Adipocyte (in vitro differentiated cells): ENCODE measurements around the gene CHGA.

Source experiments
- DNase-seq: peaks from one replicate; pipeline ENCODE4 v3.0.0-alpha.2; 2015; ENCODE audit warnings: low read depth
- H3K27me3 ChIP-seq: replicated peaks from 2 replicates; pipeline ENCODE4 v1.7.0; 2013; ENCODE audit warnings: mild to moderate bottlenecking, low read length, moderate library complexity; ENCODE audit not compliant: control insufficient read depth, insufficient read depth
- H3K36me3 ChIP-seq: 2 replicates; pipeline ENCODE4 v1.7.0; 2013; ENCODE audit warnings: low read length, mild to moderate bottlenecking, moderate library complexity; ENCODE audit not compliant: control insufficient read depth, insufficient read depth, severe bottlenecking
- H3K4me1 ChIP-seq: 2 replicates; pipeline ENCODE4 v1.7.0; 2013; ENCODE audit warnings: mild to moderate bottlenecking, low read length, moderate library complexity; ENCODE audit not compliant: control insufficient read depth, insufficient read depth
- H3K4me3 ChIP-seq: 2 replicates; pipeline ENCODE4 v1.7.0; 2013; ENCODE audit warnings: mild to moderate bottlenecking, low read length, moderate library complexity
- H3K9ac ChIP-seq: 2 replicates; pipeline ENCODE4 v1.7.0; 2013; ENCODE audit warnings: mild to moderate bottlenecking, low read length, moderate library complexity
- H3K9me3 ChIP-seq: 2 replicates; pipeline ENCODE4 v1.7.0; 2013; ENCODE audit warnings: mild to moderate bottlenecking, low read length, moderate library complexity; ENCODE audit not compliant: control insufficient read depth

The CHGA gene

GRCh38 chr14:92941531-92941930 lies 18.6 kb downstream of the CHGA start:
- Histone ChIP-seq H3K27me3 (no peaks in the 10 kb centered on the region), H3K36me3 (peaks cover 35% of the 10 kb centered on the region), H3K4me3 (no peak overlapping the region), H3K4me1 (no peaks in the 10 kb centered on the region), H3K9ac (no peak overlapping the region), H3K9me3 (no peaks in the 10 kb centered on the region)
- no peak for DNase-seq

- DNase-seq = no peak
- no peak overlapping the region for H3K4me3 ChIP-seq
These were observed 19.2 kb downstream of the CHGA start for GRCh38 chr14:92942136-92942535.

GRCh38 chr14:92942576-92942975 lies 19.6 kb downstream of the CHGA start:
- H3K36me3 ChIP-seq = peaks cover 35% of the 10 kb centered on the region
- no peak overlapping the region for H3K4me3 ChIP-seq
- H3K4me1 ChIP-seq = no peaks in the 10 kb centered on the region
- no peak for DNase-seq
- no peaks in the 10 kb centered on the region for H3K9me3 ChIP-seq
- H3K9ac ChIP-seq = no peak overlapping the region
- no peaks in the 10 kb centered on the region for H3K27me3 ChIP-seq

More at GRCh38 chr14:92942136-92942535, 19.2 kb downstream of the CHGA start:
- H3K4me1 ChIP-seq = no peaks in the 10 kb centered on the region
- H3K9me3 ChIP-seq = no peaks in the 10 kb centered on the region
- H3K27me3 ChIP-seq = no peaks in the 10 kb centered on the region
- no peak overlapping the region for H3K9ac ChIP-seq
- H3K36me3 ChIP-seq = peaks cover 35% of the 10 kb centered on the region

GRCh38 chr14:92942976-92943710 lies 20.2 kb downstream of the CHGA start:
- peaks cover 39% of the 10 kb centered on the region for H3K36me3 ChIP-seq
- no peak overlapping the region for H3K4me3 ChIP-seq
- no peaks in the 10 kb centered on the region for H3K27me3 ChIP-seq
- H3K9ac ChIP-seq = no peak overlapping the region
- no peak for DNase-seq
- H3K4me1 ChIP-seq = no peaks in the 10 kb centered on the region
- no peaks in the 10 kb centered on the region for H3K9me3 ChIP-seq

- peaks cover 40% of the 10 kb centered on the region for H3K36me3 ChIP-seq
- no peaks in the 10 kb centered on the region for H3K27me3 ChIP-seq
- H3K4me3 ChIP-seq = no peak overlapping the region
- no peaks in the 10 kb centered on the region for H3K9me3 ChIP-seq
- DNase-seq = no peak
- H3K9ac ChIP-seq = no peak overlapping the region
- no peaks in the 10 kb centered on the region for H3K4me1 ChIP-seq
These were observed 21.1 kb downstream of the CHGA start for GRCh38 chr14:92943855-92944570.

GRCh38 chr14:92944976-92945375 lies 22.0 kb downstream of the CHGA start:
- no peak for DNase-seq
- Histone ChIP-seq H3K27me3 (no peaks in the 10 kb centered on the region), H3K9ac (no peak overlapping the region), H3K9me3 (no peaks in the 10 kb centered on the region), H3K4me1 (peaks cover 4% of the 10 kb centered on the region), H3K36me3 (peaks cover 42% of the 10 kb centered on the region), H3K4me3 (no peak overlapping the region)

GRCh38 chr14:92945544-92945943 lies 22.6 kb downstream of the CHGA start:
- Histone ChIP-seq H3K4me3 (no peak overlapping the region), H3K9ac (no peak overlapping the region), H3K9me3 (no peaks in the 10 kb centered on the region), H3K4me1 (peaks cover 10% of the 10 kb centered on the region), H3K27me3 (no peaks in the 10 kb centered on the region), H3K36me3 (peaks cover 43% of the 10 kb centered on the region)
- DNase-seq = no peak

GRCh38 chr14:92945959-92946846 lies 23.3 kb downstream of the CHGA start:
- no peak for DNase-seq
- no peak overlapping the region for H3K9ac ChIP-seq
- H3K27me3 ChIP-seq = no peaks in the 10 kb centered on the region
- H3K9me3 ChIP-seq = no peaks in the 10 kb centered on the region
- peaks cover 16% of the 10 kb centered on the region for H3K4me1 ChIP-seq
- peaks cover 43% of the 10 kb centered on the region for H3K36me3 ChIP-seq
- no peak overlapping the region for H3K4me3 ChIP-seq

GRCh38 chr14:92946847-92947545 lies 24.0 kb downstream of the CHGA start:
- Histone ChIP-seq H3K9ac (no peak overlapping the region), H3K9me3 (no peaks in the 10 kb centered on the region), H3K36me3 (peaks cover 40% of the 10 kb centered on the region), H3K4me3 (no peak overlapping the region), H3K4me1 (peaks cover 22% of the 10 kb centered on the region), H3K27me3 (no peaks in the 10 kb centered on the region)
- DNase-seq = no peak

- Histone ChIP-seq H3K9ac (no peak overlapping the region), H3K4me1 (peaks cover 22% of the 10 kb centered on the region), H3K4me3 (no peak overlapping the region), H3K9me3 (no peaks in the 10 kb centered on the region), H3K27me3 (no peaks in the 10 kb centered on the region), H3K36me3 (peaks cover 30% of the 10 kb centered on the region)
- no peak for DNase-seq
These were observed 25.7 kb downstream of the CHGA start for GRCh38 chr14:92948647-92949046.
